IMR-90 (cell line): Measurements from ENCODE around the gene KRR1. TPM values are rescaled to one million over a fixed set of nuclear protein-coding genes. Genes with fewer than 3 reads are reported as not detected.

Experiments
- ATAC-seq: fragments of 200-7000 bp; cut with Tn5 transposase; 2 replicates; pipeline ENCODE4 v1.9.1; 2020; ENCODE audit warnings: low read depth, mild to moderate bottlenecking, moderate library complexity
- BruUV-seq: library from RNA; stranded (reverse); fragments of 400-500 nt; replicated peaks from 2 replicates; lab custom pipeline; 2021; lab: Mats Ljungman, UMichigan
- CTCF ChIA-PET: fragments of 300-600 bp; formaldehyde crosslinking; extraction: SDS; loops from one replicate; lab custom pipeline; 2021; ENCODE audit warnings: antibody characterized with exemption; lab: Yijun Ruan, JAX
- POLR2A ChIA-PET: fragments of 300-600 bp; sonication (Branson Sonifier 250); formaldehyde crosslinking; loops from one replicate; lab custom pipeline; 2022; ENCODE audit warnings: antibody characterized with exemption; ENCODE audit not compliant: unreplicated experiment; lab: Charles Lee
- DNase-seq: peaks from one replicate; pipeline ENCODE4 v3.0.0; 2013
- H2AFZ ChIP-seq: replicated peaks from 2 replicates; pipeline ENCODE3; 2013; ENCODE audit warnings: low read length, mild to moderate bottlenecking; ENCODE audit not compliant: poor library complexity
- H2AK5ac ChIP-seq: 2 replicates; pipeline ENCODE4 v1.6.1; 2013; ENCODE audit warnings: low read depth, low read length, inconsistent platforms
- H2AK9ac ChIP-seq: replicated peaks from 2 replicates; pipeline ENCODE3; 2013; ENCODE audit warnings: mild to moderate bottlenecking, low read depth, low read length, moderate library complexity; ENCODE audit not compliant: poor library complexity
- H2BK120ac ChIP-seq: 2 replicates; pipeline ENCODE4 v1.6.1; 2013; ENCODE audit warnings: low read depth, low read length, inconsistent platforms
- H2BK15ac ChIP-seq: 3 replicates; pipeline ENCODE4 v1.6.1; 2013; ENCODE audit warnings: low read depth, low read length, inconsistent platforms
- H2BK20ac ChIP-seq: 2 replicates; pipeline ENCODE4 v1.6.1; 2013; ENCODE audit warnings: low read depth, mild to moderate bottlenecking, inconsistent platforms, low read length, moderate library complexity
- H2BK5ac ChIP-seq: 2 replicates; pipeline ENCODE4 v1.6.1; 2013; ENCODE audit warnings: mild to moderate bottlenecking, low read depth, low read length, inconsistent platforms; ENCODE audit not compliant: poor library complexity, severe bottlenecking
- H3K14ac ChIP-seq: replicated peaks from 2 replicates; pipeline ENCODE4 v1.6.1; 2013; ENCODE audit warnings: low read depth, low read length, inconsistent platforms
- H3K18ac ChIP-seq: 2 replicates; pipeline ENCODE4 v1.6.1; 2013; ENCODE audit warnings: low read depth, low read length, control low read depth
- H3K23ac ChIP-seq: 2 replicates; pipeline ENCODE4 v1.6.1; 2013; ENCODE audit warnings: low read depth, low read length, inconsistent platforms
- H3K27ac ChIP-seq: 2 replicates; pipeline ENCODE4 v1.5.1; 2013; ENCODE audit warnings: mild to moderate bottlenecking, control low read depth, low read length; ENCODE audit not compliant: insufficient read depth
- H3K27me3 ChIP-seq: 2 replicates; pipeline ENCODE4 v1.6.1; 2013; ENCODE audit warnings: low read length; ENCODE audit not compliant: control insufficient read depth, insufficient read depth
- H3K36me3 ChIP-seq: 2 replicates; pipeline ENCODE4 v1.6.1; 2013; ENCODE audit warnings: low read length, mixed read lengths; ENCODE audit not compliant: control insufficient read depth, insufficient read depth
- H3K4ac ChIP-seq: 2 replicates; pipeline ENCODE4 v1.6.1; 2013; ENCODE audit warnings: low read depth, low read length, inconsistent platforms
- H3K4me1 ChIP-seq: 2 replicates; pipeline ENCODE4 v1.6.1; 2013; ENCODE audit warnings: low read length, mixed read lengths; ENCODE audit not compliant: control insufficient read depth, insufficient read depth
- H3K4me2 ChIP-seq: 2 replicates; pipeline ENCODE4 v1.6.1; 2013; ENCODE audit warnings: low read depth, mild to moderate bottlenecking, control low read depth, low read length, moderate library complexity
- H3K4me3 ChIP-seq: 2 replicates; pipeline ENCODE4 v1.5.1; 2013; ENCODE audit warnings: low read depth, mild to moderate bottlenecking, control low read depth, low read length, moderate library complexity; ENCODE audit not compliant: insufficient read depth
- H3K56ac ChIP-seq: 2 replicates; pipeline ENCODE4 v1.6.1; 2013; ENCODE audit warnings: low read length, inconsistent platforms; ENCODE audit not compliant: insufficient read depth; ENCODE audit errors: extremely low read depth
- H3K79me1 ChIP-seq, 2 experiments: 2 replicates each; pipeline ENCODE4 v1.6.1; 2013; ENCODE audit warnings: low read length in 2 of 2, inconsistent platforms in 1 of 2, low read depth in 1 of 2
- H3K9ac ChIP-seq: 2 replicates; pipeline ENCODE4 v1.6.1; 2013; ENCODE audit warnings: low read depth, low read length, control low read depth
- H3K9me1 ChIP-seq: 2 replicates; pipeline ENCODE4 v1.6.1; 2013; ENCODE audit warnings: low read length, inconsistent platforms; ENCODE audit not compliant: insufficient read depth
- H3K9me3 ChIP-seq: 2 replicates; pipeline ENCODE4 v1.6.1; 2013; ENCODE audit warnings: low read length; ENCODE audit not compliant: control insufficient read depth, insufficient read depth
- H4K20me1 ChIP-seq: 2 replicates; pipeline ENCODE4 v1.6.1; 2013; ENCODE audit warnings: low read length, inconsistent platforms; ENCODE audit not compliant: insufficient read depth
- H4K5ac ChIP-seq: 2 replicates; pipeline ENCODE4 v1.6.1; 2013; ENCODE audit warnings: mild to moderate bottlenecking, low read depth, low read length, control low read depth
- H4K8ac ChIP-seq, 2 experiments: 2 replicates each; pipeline ENCODE4 v1.6.1; 2013; ENCODE audit warnings: low read depth in 2 of 2, low read length in 2 of 2, control low read depth in 1 of 2, inconsistent platforms in 1 of 2
- H4K91ac ChIP-seq: 2 replicates; pipeline ENCODE4 v1.6.1; 2013; ENCODE audit warnings: low read depth, low read length, inconsistent platforms; ENCODE audit not compliant: insufficient read depth
- RAD21 ChIP-seq: IDR thresholded peaks from 2 replicates; pipeline ENCODE4 v1.6.1; 2012; ENCODE audit warnings: low read length, improper control_type of control experiment
- SMC3 ChIP-seq: fragments of 150-350 bp; IDR thresholded peaks from 2 replicates; pipeline ENCODE4 v1.6.1; 2016; ENCODE audit warnings: low read depth, mild to moderate bottlenecking, antibody characterized with exemption, low read length, moderate library complexity
- WGBS, 2 experiments: methylation state at CpG; one replicate each; pipeline versions ENCODE4 v1.1.5 to v1.1.7; 2013; ENCODE audit warnings: missing lambda C conversion rate in 2 of 2; ENCODE audit not compliant: insufficient read length in 1 of 2; ENCODE audit errors: extremely low coverage in 2 of 2; 5-methylcytosine and 5-hydroxymethylcytosine counted together
- dilution Hi-C: fragments of 300-500 bp; cut with HindIII; formaldehyde crosslinking; loops from one replicate; pipeline ENCODE4 v1.14.3; 2018; ENCODE audit warnings: low sequenced_read_pairs; ENCODE audit not compliant: unreplicated experiment
- in situ Hi-C: fragments of 300-500 bp; cut with MboI; formaldehyde crosslinking; loops from 3 replicates; pipeline ENCODE4 v1.14.3; 2019; ENCODE audit warnings: low sequenced_read_pairs, inconsistent platforms, mixed read lengths
- intact Hi-C: fragments of 100-400 bp; cut with micrococcal nuclease; formaldehyde crosslinking; loops from 2 replicates; pipeline ENCODE4 v1.10.0; 2022
- polyA plus RNA-seq, 3 experiments: library from polyadenylated mRNA; depleted of rRNA; stranded (reverse); fragments of >200 nt; gene quantifications; 2 replicates each; pipeline ENCODE4 v1.2.3, GENCODE V29; 2012; ENCODE audit warnings: low replicate concordance in 1 of 3
- total RNA-seq: library from RNA; depleted of rRNA; stranded (reverse); fragments of >200 nt; gene quantifications from 2 replicates; pipeline ENCODE4 v1.2.3, GENCODE V29; 2012
- TF ChIP-seq, protein P1 (sequence below): conservative IDR thresholded peaks from 2 replicates; pipeline ENCODE4 v1.5.1; 2012; ENCODE audit warnings: mild to moderate bottlenecking, low read depth, low read length, improper control_type of control experiment
- TF ChIP-seq, protein P2 (sequence below): fragments of 150-350 bp; IDR thresholded peaks from 2 replicates; pipeline ENCODE4 v1.6.1; 2017; ENCODE audit warnings: mild to moderate bottlenecking, antibody characterized with exemption, low read length, low read depth

The KRR1 gene
- total and polyA plus RNA-seq, 2 of the 4 experiments (the other 2 are of a cell fraction) = 18.3 to 31.4 TPM

GRCh38 chr12:75505706-75506312 lies 5.6 kb downstream of the KRR1 start:
- in situ Hi-C loops = loop anchor here (10.0 kb wide), 1 partner anchor 811 kb away; no protein-coding TSS in a partner anchor
- H4K91ac ChIP-seq = no peak overlapping the region
- H3K56ac ChIP-seq = no peak overlapping the region
- dilution Hi-C loops = no loop called here
- CTCF ChIA-PET = interaction anchor here (0.9 to 1.0 kb wide), 2 partner anchors 191 to 212 kb away, joined by 3 read pairs; no protein-coding TSS in a partner anchor
- no peak overlapping the region for H2AK5ac ChIP-seq
- no peak overlapping the region for H4K5ac ChIP-seq
- H2BK120ac ChIP-seq = no peak overlapping the region
- H2BK15ac ChIP-seq = no peak overlapping the region
- no peak overlapping the region for H2AFZ ChIP-seq
- ATAC-seq = peak; percentile 59
- no peaks in the 10 kb centered on the region for H3K9me3 ChIP-seq
- H3K14ac ChIP-seq = no peak overlapping the region
- WGBS, 2 experiments = no CpG with 5 or more reads among the region's 2 CpGs
- no peak overlapping the region for H3K4me2 ChIP-seq
- no peak overlapping the region for H3K4me3 ChIP-seq
- H3K18ac ChIP-seq = no peak overlapping the region
- no peak overlapping the region; a peak in 1 of 4 replicates for H4K8ac ChIP-seq
- POLR2A ChIA-PET = no interaction called here
- H2BK5ac ChIP-seq = no peak overlapping the region
- DNase-seq = peak; percentile 67
- peaks cover 26% of the 10 kb centered on the region for H3K36me3 ChIP-seq
- no peak overlapping the region for H2BK20ac ChIP-seq
- H3K23ac ChIP-seq = no peak overlapping the region
- no TSS peak for BruUV-seq
- peaks cover 1% of the 10 kb centered on the region; the same call in 1 of the 2 replicates for H3K4me1 ChIP-seq
- H3K4ac ChIP-seq = no peak overlapping the region
- H3K9me1 ChIP-seq = no peaks in the 10 kb centered on the region
- peaks cover 11 to 18% of the 10 kb centered on the region in 2 experiments; a peak in 3 of 4 replicates for H3K79me1 ChIP-seq
- TF ChIP-seq, protein P1, sequence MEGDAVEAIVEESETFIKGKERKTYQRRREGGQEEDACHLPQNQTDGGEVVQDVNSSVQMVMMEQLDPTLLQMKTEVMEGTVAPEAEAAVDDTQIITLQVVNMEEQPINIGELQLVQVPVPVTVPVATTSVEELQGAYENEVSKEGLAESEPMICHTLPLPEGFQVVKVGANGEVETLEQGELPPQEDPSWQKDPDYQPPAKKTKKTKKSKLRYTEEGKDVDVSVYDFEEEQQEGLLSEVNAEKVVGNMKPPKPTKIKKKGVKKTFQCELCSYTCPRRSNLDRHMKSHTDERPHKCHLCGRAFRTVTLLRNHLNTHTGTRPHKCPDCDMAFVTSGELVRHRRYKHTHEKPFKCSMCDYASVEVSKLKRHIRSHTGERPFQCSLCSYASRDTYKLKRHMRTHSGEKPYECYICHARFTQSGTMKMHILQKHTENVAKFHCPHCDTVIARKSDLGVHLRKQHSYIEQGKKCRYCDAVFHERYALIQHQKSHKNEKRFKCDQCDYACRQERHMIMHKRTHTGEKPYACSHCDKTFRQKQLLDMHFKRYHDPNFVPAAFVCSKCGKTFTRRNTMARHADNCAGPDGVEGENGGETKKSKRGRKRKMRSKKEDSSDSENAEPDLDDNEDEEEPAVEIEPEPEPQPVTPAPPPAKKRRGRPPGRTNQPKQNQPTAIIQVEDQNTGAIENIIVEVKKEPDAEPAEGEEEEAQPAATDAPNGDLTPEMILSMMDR = peak; percentile 75
- TF ChIP-seq, protein P2, sequence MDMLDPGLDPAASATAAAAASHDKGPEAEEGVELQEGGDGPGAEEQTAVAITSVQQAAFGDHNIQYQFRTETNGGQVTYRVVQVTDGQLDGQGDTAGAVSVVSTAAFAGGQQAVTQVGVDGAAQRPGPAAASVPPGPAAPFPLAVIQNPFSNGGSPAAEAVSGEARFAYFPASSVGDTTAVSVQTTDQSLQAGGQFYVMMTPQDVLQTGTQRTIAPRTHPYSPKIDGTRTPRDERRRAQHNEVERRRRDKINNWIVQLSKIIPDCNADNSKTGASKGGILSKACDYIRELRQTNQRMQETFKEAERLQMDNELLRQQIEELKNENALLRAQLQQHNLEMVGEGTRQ = no peak
- peak; percentile 54 for TF ChIP-seq SMC3
- TF ChIP-seq RAD21 = peak; percentile 66
- H3K9ac ChIP-seq = no peak overlapping the region
- no peak overlapping the region for H3K27ac ChIP-seq
- H3K27me3 ChIP-seq = no peaks in the 10 kb centered on the region
- no peaks in the 10 kb centered on the region for H4K20me1 ChIP-seq
- intact Hi-C loops = loop anchor here (1.0 kb wide), 3 partner anchors 115 to 817 kb away; partner anchors contain the start of genes GLIPR1L1 and GLIPR1L2
- no peak overlapping the region for H2AK9ac ChIP-seq
